22Rv1 (cell line): ENCODE results near the gene JHY.

Source experiments
- H3K27ac ChIP-seq: fragments of 450-650 bp; 2 replicates; pipeline ENCODE4 v1.5.1; 2017
- CTCF ChIP-seq: fragments of 450-650 bp; IDR thresholded peaks from 2 replicates; pipeline ENCODE4 v1.5.1; 2017; ENCODE audit warnings: mild to moderate bottlenecking
- ZFX ChIP-seq: fragments of 450-650 bp; IDR thresholded peaks from 2 replicates; pipeline ENCODE4 v1.6.1; 2017; ENCODE audit warnings: antibody characterized with exemption, borderline replicate concordance

Gene JHY

GRCh38 chr11:122882189-122882856, at the start of gene JHY:
TSS of gene JHY (plus strand) at chr11:122882759. CDS start at chr11:122885850, 3,091 bp downstream.
- TF ChIP-seq CTCF (no peak), ZFX (no peak)
- H3K27ac ChIP-seq, result no peak within 1 kb of the TSS

GRCh38 chr11:122833846-122834464, 48.6 kb upstream of the JHY start:
- no peak overlapping the region for H3K27ac ChIP-seq

GRCh38 chr11:122836916-122837315, 45.6 kb upstream of the JHY start:
- TF ChIP-seq ZFX, result no peak
- TF ChIP-seq CTCF, result no peak

More at GRCh38 chr11:122833846-122834464, 48.6 kb upstream of the JHY start:
- TF ChIP-seq ZFX (no peak), CTCF (no peak)

GRCh38 chr11:122837528-122838346, 44.8 kb upstream of the JHY start:
- no peak overlapping the region for H3K27ac ChIP-seq

More at GRCh38 chr11:122836916-122837315, 45.6 kb upstream of the JHY start:
- no peak overlapping the region for H3K27ac ChIP-seq

GRCh38 chr11:122843281-122844141, 39.0 kb upstream of the JHY start:
- TF ChIP-seq ZFX, result no peak
- TF ChIP-seq CTCF, result no peak
- H3K27ac ChIP-seq, result no peak overlapping the region

More at GRCh38 chr11:122837528-122838346, 44.8 kb upstream of the JHY start:
- TF ChIP-seq ZFX, result no peak
- TF ChIP-seq CTCF, result no peak

- no peak overlapping the region for H3K27ac ChIP-seq
- TF ChIP-seq CTCF, result no peak
- no peak for TF ChIP-seq ZFX
Observed at GRCh38 chr11:122847466-122847865, 35.1 kb upstream of the JHY start.
